Cardiac muscle cell (in vitro differentiated cells and primary cell): ENCODE measurements around the gene PMF1. TPM values are rescaled to one million over a fixed set of nuclear protein-coding genes. Genes with fewer than 3 reads are reported as not detected.

Experiments
- DNase-seq, 2 donors: peaks; one replicate each; pipeline versions ENCODE4 v3.0.0 to v3.0.0-alpha.2; 2010 to 2017; ENCODE audit warnings: low read depth in 1 of 2, low spot score in 1 of 2
- H3K27ac ChIP-seq: fragments of 200-600 bp; sonication (generic); 2 replicates; pipeline ENCODE4 v1.5.1; 2016
- H3K27me3 ChIP-seq: fragments of 200-600 bp; sonication (generic); 2 replicates; pipeline ENCODE4 v1.6.0; 2016; ENCODE audit warnings: control low read depth
- H3K36me3 ChIP-seq: fragments of 200-600 bp; sonication (generic); 2 replicates; pipeline ENCODE4 v1.5.1; 2016; ENCODE audit warnings: control low read depth
- H3K4me1 ChIP-seq: fragments of 200-600 bp; sonication (generic); 2 replicates; pipeline ENCODE4 v1.8.1; 2017; ENCODE audit warnings: low read depth, mild to moderate bottlenecking, mixed run types
- H3K4me3 ChIP-seq: fragments of 200-600 bp; sonication (generic); 2 replicates; pipeline ENCODE4 v1.5.1; 2016; ENCODE audit warnings: mild to moderate bottlenecking
- H3K9me3 ChIP-seq: fragments of 200-600 bp; sonication (generic); 2 replicates; pipeline ENCODE4 v1.5.1; 2017; ENCODE audit warnings: low read depth, mild to moderate bottlenecking, control low read depth
- polyA plus RNA-seq: library from polyadenylated mRNA; unstranded; fragments of >200 nt; fragmentation: Nextera tagmentation; extraction: Ambion mirVana; gene quantifications from 2 replicates; pipeline ENCODE4 v1.2.1, GENCODE V29; 2016
- total RNA-seq: library from RNA; depleted of rRNA; stranded (reverse); fragments of >200 nt; gene quantifications from 2 replicates; pipeline ENCODE4 v1.2.3, GENCODE V29; 2016
- TF ChIP-seq, protein P1 (sequence below): IDR thresholded peaks from 2 replicates; pipeline ENCODE4 v1.5.1; 2012; ENCODE audit warnings: low read depth, mild to moderate bottlenecking, low read length

The PMF1 gene
- total and polyA plus RNA-seq, 2 experiments from 2014 or later: 106 to 151 TPM

DNA sequence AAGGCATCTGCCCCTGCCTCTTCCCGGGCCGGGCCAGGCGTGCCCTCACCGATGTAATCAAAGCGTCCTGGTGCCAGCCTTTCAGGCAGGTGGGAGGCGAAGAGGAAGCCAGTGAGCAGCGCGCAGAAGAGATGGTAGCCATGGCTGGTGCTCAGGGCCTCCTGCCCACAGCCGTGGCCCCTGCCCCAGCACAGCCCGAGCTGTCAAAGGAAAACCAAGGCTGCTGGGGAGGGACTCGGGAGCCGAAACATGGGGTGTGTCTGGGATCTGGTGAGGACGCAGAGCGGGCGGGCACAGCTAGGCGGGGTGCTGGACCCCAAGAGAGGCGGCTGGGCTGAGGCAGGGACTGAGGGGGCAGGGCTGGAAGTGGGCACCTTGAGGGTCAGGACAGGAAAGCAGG lies 31.9 kb downstream of the PMF1 start:
- Histone ChIP-seq H3K27ac (no peak overlapping the region), H3K36me3 (peaks cover 3% of the 10 kb centered on the region), H3K4me3 (no peak overlapping the region), H3K27me3 (no peaks in the 10 kb centered on the region), H3K4me1 (no peaks in the 10 kb centered on the region), H3K9me3 (no peaks in the 10 kb centered on the region)
- DNase-seq: no peak
- TF ChIP-seq, protein P1, sequence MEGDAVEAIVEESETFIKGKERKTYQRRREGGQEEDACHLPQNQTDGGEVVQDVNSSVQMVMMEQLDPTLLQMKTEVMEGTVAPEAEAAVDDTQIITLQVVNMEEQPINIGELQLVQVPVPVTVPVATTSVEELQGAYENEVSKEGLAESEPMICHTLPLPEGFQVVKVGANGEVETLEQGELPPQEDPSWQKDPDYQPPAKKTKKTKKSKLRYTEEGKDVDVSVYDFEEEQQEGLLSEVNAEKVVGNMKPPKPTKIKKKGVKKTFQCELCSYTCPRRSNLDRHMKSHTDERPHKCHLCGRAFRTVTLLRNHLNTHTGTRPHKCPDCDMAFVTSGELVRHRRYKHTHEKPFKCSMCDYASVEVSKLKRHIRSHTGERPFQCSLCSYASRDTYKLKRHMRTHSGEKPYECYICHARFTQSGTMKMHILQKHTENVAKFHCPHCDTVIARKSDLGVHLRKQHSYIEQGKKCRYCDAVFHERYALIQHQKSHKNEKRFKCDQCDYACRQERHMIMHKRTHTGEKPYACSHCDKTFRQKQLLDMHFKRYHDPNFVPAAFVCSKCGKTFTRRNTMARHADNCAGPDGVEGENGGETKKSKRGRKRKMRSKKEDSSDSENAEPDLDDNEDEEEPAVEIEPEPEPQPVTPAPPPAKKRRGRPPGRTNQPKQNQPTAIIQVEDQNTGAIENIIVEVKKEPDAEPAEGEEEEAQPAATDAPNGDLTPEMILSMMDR: no peak

DNA sequence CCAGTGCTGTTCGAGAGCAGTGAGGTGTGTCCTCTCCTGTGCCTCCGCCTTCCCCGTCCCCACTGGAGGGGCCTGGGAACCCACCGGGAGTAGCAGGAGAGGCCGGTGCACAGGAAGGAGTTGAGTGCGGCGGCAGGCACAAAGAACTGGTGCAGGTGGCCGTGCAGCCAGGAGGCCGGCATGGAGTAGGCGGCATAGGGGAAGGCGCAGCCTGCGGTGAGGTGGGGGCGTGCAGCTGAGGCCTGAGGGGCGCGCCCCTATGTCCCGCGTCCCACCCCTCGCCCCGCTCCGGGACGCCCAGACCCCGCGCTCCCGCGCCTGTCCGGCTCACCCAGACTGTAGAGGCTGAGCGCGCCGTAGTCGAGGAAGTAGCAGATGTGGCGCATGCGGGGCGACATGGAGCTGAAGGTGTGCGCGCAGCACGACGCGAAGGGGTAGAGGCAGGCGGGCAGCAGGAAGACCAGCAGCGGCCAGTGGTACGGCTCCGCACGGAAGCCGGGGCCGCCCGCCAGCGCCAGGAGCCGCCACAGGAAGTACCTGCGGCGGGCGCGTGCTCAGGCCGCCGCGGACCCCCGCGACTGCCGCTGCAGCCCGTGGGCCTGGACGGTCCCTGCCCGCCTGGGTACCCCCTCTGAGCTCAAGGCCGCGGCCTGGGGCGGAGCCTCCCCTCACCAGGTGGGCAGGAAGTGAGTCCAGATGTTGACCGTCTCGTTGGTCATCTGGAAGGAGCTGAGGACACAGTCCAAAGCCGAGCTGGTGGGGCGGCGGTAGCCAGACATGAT lies 32.8 kb downstream of the PMF1 start:
- TF ChIP-seq, protein P1: no peak
- H3K4me3 ChIP-seq: no peak overlapping the region
- H3K36me3 ChIP-seq: peaks cover 8% of the 10 kb centered on the region
- H3K9me3 ChIP-seq: no peaks in the 10 kb centered on the region
- DNase-seq: peak in 1 of 2 donors; percentile 33
- H3K27me3 ChIP-seq: no peaks in the 10 kb centered on the region
- no peaks in the 10 kb centered on the region for H3K4me1 ChIP-seq
- no peak overlapping the region for H3K27ac ChIP-seq

DNA sequence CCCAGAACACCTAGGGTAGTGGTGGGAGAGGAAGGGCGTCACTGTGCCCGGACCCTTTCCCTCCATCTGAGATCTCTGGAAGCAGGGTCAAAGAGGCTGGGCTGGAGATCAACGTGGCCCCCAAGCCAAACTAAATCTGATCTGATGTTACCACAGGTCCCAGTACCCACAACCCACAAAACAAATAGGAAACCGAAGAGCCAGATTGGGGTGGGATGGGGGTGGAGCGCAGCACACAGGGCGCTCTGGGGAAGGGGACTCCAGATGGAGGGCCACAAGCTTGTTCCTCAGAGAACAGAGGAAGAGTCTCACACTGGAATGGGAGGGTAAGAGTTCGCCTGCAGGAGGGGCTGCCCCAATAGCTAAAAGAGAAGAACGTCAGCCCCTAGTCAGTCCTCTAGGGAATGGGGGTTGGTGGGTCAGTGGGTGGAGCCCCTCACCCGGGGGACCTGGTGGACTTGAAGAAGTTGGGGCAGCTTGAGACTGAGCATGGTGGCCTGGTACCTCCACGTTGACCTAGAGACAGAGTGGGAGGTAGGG lies 33.5 kb downstream of the PMF1 start:
- H3K27ac ChIP-seq: no peak overlapping the region
- H3K27me3 ChIP-seq: no peaks in the 10 kb centered on the region
- H3K4me3 ChIP-seq: no peak overlapping the region
- peaks cover 5% of the 10 kb centered on the region for H3K4me1 ChIP-seq
- TF ChIP-seq, protein P1: no peak
- peaks cover 9% of the 10 kb centered on the region for H3K36me3 ChIP-seq
- no peaks in the 10 kb centered on the region for H3K9me3 ChIP-seq
- DNase-seq: no peak

DNA sequence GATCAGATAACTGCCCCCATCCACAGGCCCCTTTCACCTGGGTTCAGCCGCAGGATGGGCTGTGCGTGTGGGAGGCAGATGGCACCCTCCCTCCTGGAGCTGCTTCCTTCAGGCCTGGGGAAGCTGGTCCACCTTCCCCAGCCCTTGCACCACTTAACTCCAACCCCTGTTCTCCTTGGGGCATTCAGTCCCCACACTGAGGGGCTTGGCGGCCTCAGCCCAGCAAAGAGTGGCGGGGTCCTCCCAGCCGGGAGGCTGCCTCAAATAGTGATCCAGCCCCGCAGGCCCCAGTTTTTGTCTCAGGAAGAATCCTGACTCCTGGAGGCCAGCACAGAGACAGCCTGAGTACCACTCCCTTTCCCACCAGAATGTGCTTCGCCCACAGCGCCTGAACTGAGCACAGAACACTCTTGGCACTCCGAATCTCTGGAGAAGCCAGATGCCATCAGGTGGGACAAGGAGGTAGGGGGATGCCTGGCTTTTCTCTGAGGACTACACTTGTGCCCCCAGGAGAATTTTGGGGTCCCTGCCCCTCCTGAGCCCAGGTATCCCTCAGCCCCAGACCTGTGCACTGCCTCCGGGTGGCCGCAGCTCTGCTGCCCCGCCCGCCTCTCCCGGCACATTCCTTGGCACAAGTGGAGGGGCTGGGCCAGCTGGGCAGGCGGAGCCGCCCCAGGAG lies 34.1 kb downstream of the PMF1 start:
- H3K4me1 ChIP-seq: peaks cover 10% of the 10 kb centered on the region
- TF ChIP-seq, protein P1: no peak
- no peak for DNase-seq

DNA sequence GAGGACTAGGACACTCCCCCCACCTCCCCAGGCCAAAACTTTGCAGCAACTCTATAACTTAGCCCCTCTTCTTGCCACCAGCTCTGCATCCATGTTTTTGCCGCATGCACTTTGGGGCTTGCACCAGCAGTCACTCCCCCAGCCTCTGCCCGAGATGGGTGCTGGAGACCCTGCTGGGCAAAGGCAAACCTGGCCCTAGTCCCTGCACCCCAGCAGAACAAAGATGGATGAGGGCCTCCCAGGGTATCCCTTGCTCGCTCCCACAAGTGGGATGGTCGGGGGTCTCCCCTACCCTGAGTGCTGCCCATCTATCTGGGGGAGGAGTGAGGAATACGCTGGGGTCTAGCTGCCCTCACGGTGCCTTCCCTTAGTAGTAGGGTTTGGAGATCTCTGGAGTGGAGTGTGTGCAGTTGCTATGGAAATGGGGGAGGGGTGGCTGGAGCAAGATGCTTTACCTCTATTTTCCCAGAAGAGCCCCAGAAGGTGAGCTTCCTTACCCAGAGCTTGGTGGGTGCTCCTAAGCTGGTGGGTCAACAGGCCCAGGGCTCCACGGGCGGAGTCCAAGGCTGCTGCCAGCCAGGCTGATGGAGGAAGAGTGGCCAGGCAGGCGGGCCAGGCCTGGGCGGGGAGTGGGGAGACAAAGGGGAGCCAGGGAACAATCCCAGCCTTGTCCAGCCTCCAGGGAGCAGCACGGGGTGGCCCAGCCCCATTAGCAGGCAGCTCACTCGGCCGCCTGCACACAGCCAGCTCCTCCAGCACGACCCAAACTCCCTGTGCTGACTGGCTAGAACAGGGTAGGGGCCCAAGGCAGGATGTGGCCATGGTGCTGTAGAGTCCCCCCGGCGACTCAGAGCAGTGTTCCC lies 34.9 kb downstream of the PMF1 start, which contains the start of gene PAQR6:
Gene PAQR6, minus strand, starts transcription at position 597 of the 863 bp plus-strand sequence. CDS start 1,325 bp downstream, outside the sequence.
- TF ChIP-seq, protein P1: no peak
- peaks cover 17% of the 10 kb centered on the region for H3K36me3 ChIP-seq
- no peaks in the 10 kb centered on the region for H3K27me3 ChIP-seq
- H3K9me3 ChIP-seq: no peaks in the 10 kb centered on the region
- peak within 1 kb of the TSS; percentile 74 for H3K27ac ChIP-seq
- peaks cover 14% of the 10 kb centered on the region for H3K4me1 ChIP-seq
- no peak for DNase-seq
- H3K4me3 ChIP-seq: no peak within 1 kb of the TSS

More for the DNA sequence above, 34.1 kb downstream of the PMF1 start:
- no peak overlapping the region for H3K4me3 ChIP-seq
- H3K27me3 ChIP-seq: no peaks in the 10 kb centered on the region
- no peak overlapping the region for H3K27ac ChIP-seq
- peaks cover 10% of the 10 kb centered on the region for H3K36me3 ChIP-seq
- H3K9me3 ChIP-seq: no peaks in the 10 kb centered on the region
